Stimulated activated CD4-positive, alpha-beta T cell treated with anti-CD3 and anti-CD28 coated beads, Interleukin-4, amount 100 ng/mL, for 24 hours (primary cell): ENCODE data around the gene TMEM106C.

ENCODE experiments used
- DNase-seq: peaks from one replicate; pipeline ENCODE4 v3.0.0-alpha.2; 2020

Gene TMEM106C

DNA sequence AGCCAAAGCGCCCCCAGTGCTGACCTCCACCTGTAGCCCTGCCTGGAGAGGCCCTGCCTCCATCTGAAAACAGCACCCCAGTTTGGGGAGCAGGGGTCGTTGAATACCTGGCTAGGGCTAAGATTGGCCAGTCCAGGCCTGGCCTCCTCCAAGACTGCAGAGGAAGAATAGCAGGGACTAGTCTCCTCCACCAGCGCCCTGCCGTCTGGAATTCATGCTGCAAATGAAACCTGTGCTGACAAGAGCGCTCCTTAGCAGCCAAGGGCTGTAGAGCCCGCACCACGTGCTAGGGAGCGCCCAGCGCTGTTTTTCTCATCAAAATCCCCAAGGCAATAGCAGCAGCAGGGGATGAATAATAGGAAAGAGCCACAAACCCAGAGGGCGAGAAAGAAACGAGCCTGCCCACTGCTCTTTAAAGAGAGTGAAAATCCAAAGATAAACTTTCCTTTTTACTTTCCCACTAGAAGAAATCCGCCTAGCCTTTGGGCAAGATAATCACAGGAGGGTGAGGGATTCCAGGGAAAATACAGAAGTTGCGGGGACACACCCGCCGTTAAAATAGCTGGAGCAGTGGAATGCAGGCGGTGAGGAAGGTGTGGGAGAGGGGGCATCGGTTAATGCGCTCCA is 37.6 kb downstream of the TMEM106C start:
- no peak for DNase-seq

DNA sequence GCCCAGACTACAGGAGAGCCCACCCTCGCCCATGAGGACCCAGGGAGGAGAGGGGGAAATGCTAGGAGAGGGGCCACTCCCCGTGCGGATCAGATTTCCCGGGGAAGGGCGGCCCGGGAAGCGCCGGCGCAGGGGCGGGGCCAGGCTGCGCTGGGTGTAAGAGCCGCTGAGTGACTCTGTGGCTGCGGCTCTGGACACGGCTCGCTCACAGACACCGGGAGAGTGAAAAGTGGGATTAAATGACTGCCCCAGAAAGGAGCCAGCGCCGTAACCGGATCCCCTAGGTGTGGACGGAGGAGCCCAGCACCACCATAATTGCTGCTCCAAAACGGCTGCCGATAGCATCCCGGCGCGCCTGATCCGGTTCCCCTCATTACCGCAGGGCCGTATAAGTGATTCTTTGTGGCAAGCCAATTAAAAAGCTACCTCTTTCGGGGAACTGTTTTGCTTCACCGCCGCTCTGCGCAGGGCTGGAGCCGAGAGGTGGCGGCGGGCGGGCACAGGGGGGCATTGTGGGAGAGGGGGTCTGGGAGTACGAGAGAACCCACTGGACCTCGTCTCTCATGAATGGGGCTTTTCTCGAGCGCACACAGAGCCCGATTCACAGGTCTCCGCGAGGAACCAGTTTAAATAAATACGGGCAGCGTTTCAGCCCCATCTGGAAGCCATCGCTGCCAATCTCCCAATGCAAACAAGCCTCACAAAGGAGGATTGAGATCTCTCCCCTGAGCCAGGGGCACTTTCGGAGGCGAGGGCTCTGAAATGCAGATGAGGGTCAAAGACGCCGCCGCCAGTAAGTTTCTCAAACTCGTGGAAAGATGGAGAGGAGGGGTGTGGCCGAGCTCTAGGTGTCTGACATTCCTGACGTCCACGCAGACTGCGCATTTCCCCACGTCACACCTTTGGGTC is 38.4 kb downstream of the TMEM106C start:
- DNase-seq = no peak

DNA sequence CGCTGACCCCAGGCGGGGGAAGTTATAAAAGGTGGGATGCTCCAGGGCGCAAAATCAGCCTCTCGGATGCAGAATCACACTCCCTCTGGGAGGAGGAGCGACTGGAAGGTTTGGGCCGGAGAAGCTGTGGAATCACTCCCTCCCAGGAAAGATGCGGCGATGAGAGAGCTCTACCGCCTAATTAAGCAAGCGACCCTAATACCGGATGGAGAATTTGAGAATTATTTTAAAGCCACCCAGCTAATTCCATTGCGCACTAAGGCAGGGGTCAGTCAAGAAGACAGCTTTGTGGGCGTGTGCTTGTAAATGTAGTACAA is 39.0 kb downstream of the TMEM106C start:
- no peak for DNase-seq

DNA sequence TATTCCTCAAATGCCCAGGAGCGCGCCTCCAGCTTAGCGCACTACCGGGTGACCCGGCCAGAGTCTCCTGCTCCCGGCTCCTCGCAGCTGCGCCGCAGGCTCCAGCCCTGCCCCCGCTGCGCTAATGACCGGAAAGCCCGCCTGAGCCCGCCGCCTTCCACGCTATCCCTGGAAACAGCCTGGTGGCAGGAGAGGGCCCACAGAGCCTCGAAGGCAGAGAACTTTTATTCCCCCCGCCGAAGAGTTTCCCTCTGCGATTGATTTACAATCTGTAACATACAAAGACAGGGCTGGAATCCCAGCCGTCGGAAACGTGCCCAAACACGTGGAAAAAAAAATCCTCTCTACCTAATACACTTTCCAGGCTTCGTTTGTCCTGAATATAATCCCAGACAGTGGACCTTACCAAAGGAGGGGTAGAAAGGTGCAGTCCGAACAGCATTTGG is 39.4 kb downstream of the TMEM106C start:
- DNase-seq = no peak

DNA sequence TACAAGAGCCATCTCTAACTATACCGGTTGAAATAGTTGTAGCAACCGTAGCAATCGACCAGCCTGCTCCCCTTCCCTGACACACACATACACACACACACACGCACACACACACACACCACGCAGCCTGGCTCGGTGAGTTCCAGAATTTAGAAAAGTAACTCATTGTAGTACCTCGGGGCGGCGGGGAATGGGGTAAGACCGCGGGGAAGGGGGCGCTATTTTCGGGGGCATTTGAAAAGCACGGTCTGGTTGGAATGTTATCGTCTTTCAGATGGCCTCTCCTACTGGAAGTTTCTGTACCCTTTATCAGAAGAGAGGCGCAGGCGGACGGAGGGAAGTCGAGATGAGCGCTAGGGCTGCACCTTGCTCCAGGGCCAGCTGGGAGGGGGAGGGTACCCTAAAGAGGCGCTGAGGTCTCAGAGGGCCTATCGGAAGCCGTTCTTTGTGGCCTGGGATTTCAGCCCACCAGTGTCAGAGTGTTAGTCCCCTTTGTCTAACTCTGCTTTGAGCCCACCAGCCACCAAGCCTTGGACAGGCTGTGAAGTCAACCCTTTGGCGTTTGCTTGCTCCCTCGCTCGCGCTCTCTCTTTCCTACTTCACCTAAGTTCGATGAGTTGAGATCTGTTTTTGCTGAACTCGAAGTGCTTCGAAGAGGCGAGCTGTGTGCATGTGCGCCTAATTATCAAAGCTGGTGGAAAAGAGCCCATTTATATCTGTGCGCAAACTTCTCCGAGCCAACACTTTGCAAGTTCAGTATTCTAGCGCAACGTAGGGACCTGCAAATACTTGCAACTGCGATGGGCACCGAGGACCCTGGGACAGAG is 40.0 kb downstream of the TMEM106C start:
- no peak for DNase-seq

DNA sequence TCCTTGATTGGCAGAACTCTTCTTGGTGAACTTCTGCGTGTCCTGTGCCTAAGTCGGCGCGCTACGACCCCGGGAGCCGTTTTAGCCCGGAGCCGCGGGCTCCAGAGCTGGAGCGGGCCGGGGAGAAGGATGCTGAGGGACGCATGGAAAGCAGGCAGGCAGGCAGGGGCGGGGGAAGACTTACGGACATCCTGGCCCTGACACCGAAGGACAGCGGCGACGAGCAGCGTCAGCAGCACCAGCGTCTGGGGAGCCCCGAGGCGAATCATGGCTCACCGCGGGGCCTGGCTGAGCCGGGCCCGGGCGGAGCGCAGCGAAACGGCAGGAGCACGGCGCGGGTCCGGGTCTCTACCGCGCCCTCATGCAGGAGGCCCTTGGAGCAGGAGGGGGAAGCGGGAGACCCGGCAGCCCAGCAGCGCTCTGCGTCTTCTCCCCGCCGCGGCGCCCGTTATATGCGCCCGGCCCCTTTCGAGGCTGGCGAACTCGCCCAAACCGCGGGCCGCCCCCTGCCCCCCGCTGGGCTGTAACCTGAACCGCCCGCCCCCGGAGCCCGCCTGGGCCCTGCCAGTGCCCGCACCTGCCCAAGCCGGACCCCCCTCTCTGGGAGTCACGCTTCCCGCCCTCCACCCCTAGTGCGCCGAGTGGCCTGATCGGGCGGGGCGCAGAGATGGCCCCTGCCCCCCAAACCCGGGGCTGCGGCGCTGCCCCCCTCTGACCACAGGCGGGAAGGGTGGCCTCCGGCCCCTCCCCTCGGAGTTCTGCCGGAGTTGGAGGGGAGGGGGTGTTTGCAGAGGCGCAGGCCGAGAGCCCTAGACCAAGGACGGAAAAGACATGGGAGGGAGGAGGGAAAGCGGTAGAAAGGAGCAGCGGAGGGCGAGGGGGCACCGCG is 40.9 kb downstream of the TMEM106C start, which contains the start of gene COL2A1:
TSS of gene COL2A1 (minus strand) at position 424 of the 889 bp plus-strand sequence. CDS start at position 269, 155 bp downstream.
- DNase-seq = peak; percentile 15

DNA sequence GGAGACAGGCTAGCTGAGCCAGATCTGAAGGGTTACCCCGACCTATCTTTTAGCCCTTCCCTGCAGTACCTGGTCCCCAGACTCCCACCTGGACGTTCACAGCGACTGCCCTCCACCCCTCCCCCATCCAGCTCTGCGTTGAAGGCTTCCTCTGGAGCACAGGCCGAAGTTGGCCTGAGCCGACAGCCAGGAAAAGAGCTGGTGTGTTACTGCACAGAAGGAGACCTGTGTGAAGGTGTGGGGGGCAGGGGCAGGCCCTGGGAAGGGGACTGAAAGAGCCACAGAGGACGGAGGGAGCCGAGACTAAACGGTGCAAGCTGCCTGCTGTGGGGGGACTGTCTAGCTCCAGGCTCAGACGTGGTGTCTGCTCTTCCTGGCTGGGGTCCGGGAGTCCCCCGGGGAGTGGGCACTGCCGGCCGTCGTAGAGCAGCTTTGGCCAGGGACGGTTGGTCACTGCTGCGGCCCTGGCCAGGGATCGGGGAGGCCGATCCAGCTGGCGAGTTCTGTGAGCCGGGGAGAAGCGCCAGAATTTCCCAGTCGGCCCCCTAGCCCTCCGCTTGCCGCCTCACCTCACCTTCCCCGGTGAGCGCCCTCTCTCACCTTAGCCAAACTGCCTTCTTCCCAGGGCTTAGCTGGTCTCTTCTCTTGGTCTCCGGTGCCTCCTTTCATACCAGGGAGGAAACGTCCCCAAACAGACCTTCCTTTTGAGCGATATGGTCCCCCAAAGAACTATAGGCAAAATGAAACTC is 41.8 kb downstream of the TMEM106C start:
- no peak for DNase-seq

DNA sequence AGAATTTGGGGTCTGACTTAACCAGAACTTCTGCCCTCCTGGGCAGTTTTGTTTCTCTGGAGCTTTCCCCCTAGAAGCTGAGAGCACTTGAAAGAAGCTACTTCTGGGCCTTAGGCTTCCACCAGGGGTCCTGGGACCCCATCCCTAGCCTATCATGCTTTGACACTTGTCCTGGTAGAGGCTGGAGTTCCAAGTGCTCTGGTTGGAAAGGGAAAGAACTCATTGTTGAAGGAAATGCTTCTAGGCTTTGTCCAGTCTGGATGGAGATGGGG is 42.3 kb downstream of the TMEM106C start:
- DNase-seq = no peak

DNA sequence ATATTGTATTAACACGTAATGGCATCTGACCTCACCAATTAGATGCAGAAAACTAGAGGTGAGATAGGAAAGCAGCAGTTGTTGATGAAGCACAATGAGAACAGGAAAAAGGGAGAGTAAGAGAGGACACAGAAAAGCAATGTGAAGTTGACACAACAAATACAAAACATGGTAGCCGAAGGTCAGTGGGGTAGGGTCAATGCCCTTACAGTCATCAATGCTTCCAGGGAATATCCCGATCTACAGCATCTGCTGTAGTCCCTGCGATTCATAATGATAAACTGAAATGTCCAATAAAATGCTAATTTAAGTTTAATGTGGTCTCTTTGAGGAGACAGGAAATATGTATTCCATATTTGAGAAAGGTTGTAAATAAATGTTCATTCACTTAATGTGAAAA is 43.8 kb downstream of the TMEM106C start:
- no peak for DNase-seq

DNA sequence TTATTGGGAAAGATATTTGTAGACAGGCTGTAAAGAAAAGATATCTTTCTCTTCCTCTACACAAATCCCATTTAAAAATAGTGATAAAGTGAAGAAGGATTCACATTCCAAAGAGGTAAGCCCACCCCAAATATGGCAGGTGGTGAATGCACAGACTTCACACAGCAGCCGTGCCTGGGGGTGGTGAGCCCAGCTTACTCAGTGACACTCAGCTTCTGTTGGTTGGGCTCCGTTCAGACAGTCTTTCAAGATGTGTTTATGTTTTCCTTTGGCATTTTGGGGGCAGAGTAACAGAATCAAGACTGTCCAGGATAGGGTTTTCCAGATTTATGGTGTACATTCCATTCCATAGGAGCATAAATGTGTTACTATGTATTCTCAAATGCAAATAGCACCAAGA is 45.0 kb downstream of the TMEM106C start:
- no peak for DNase-seq

DNA sequence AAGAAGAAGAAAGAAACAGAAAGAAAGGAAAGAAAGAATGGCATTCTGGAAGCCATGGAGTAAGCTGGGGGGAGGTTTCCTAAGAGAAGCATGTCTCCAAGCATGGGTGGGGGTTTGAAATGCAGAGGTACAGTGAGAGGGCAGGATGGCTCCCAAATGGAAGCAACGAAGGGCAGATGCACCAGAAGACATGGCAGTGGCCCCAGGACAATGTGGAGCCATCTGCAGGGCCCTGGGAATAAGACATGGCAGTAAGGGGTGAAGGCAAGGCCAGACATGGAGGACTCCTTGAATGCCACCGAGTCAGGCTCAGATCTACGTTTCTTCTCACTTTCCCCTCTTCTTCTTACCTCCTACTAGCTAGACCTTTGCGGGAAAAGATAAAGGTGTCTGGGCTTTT is 45.6 kb downstream of the TMEM106C start:
- no peak for DNase-seq

DNA sequence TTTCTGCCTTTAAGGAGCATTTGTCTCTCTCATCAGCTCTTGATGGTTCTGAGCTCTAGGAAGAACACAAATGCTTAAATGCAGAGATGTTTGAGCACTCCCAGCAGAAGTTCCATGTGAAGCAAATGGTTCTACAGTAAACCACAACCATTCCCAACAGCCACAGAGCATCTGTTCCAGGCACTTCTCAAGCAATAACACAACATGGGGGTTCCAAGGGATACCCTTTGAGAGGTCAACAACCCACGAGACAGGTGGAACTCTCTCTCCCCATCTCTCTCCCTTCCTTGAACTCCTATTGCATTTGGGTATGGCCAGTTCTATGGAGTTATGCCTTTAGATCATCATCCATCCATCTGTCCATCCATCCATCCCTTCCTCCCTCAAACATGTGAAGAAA is 46.1 kb downstream of the TMEM106C start:
- no peak for DNase-seq

DNA sequence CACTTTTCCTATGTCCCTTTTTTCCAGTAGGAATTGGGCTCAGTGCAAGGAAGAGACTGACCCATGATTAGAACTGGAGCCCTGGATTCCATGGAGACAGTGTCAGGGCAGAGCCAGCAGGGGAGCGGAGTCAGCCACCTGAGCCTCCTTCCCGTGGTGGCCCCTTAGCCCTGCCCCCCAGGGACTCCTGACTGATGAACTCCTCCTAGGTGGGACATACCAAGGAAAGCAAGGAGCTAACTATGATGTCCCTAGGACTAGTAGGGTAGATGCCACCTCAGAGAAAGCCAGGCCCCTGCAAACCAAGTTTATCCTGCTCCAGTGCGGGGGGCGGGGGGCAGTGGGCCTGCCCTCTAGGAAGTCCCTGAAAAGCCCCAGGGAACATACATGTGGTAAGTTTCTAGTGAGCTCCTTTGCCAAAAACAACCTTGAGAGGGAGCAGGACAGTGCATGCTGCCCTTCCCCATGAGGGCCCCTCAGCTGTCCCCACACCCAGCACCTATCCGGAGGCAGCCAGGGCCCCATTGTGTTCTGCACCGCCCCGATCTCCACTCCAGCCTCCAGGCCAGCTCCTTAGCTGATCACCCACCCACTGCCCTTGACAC is 47.1 kb downstream of the TMEM106C start:
- DNase-seq = no peak

DNA sequence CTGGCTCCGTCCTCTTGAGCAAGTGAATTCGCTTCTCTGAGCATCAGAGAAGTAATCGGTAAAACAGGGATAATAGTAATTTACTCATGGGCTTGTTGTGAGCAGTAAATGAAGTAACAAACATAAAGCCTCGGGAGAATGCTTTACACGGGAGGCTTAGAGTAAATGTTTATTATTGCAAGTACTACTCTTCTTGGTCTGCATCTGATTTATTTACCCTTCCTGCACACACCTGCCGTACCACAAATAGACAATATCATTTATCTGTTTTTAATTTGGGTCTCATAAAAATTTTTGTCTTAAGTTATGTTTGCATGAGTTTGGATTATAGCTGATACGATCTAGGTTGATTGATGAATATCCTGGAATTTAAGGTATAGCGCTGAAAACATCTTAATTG is 48.7 kb downstream of the TMEM106C start:
- no peak for DNase-seq

DNA sequence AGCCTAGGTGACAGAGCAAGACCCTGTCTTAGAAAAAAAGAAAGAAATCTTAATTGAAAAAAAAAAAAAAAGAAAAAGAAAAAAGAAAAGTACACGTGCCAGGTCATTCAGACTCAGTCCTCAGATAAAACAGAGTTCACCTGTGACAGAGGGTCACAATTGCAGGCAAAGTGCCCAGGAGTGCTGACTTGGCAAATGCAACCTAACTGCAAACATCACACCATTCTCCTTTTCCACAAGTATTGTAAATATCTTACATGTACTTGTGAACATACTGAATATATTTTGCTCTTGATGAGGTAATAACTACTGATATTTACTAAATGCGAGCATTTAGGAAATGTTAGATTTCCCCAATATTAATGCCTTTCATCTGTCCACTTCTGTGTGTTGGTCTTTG is 49.9 kb downstream of the TMEM106C start:
- no peak for DNase-seq

DNA sequence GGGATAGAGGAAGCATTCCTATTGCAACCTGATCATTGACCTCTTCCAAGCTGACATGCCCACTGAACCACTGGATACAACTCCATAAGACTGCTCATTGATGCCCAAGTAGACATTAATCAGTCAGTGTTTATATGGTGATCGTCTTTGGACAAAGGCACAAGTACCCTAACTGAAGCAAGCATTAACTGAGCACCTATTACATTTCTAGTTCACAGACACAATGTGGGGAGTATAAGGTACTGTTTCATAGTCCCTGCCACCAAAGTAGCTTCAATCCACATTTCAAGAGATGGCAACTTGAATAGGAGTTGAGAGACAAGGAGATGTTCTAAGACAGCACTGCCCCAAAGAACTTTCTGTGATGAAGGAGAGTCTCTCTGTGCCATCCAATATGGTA is 51.7 kb downstream of the TMEM106C start:
- DNase-seq = no peak

DNA sequence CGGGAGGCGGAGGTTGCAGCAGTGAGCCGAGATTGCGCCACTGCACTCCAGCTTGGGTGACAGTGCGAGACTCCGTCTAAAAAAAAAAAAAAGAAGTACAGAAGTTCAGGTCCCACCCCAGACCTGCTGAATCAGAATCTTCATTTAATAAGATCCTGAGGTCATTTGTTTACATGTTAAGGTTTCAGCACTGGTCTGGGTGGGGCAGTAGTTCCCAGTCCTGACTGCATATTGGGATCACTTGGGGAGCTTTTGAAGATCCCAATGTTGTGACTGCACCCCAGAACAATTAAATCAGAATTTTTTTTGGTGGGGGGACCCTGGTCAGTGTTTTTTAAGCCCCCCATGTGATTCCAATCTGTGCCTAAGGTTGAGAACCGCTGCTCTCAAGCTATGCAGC is 52.6 kb downstream of the TMEM106C start:
- no peak for DNase-seq

DNA sequence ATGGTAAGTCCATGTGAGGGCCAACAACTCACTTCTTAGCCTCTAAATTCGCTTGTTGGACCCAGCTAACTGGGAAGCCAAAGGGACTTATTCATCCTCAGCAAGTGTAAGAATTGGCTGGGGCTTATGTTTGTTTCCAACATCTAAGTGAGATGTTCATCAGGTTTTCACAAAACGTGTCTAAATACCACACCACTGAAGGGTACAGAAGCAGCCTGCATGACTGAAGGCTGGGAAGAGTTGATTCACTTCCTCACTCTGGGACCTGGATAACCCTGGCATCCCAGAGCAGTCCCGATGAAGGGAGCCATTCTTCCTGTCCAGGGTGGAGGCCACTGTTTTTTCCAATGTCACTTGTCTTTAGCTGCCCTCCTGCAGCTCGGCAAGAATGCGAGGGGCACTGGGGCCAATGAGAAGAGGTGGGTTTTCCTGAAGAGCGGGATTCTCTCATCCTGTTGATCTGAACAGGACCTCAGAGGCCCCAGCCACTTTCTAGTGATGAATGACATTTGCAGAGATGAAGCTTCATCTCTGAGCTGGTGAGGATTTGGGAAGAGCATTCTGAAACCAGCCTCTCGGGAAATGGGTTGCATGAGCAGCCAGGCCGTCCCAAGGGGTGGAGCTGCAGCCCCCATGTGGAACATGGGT is 53.1 kb downstream of the TMEM106C start:
- no peak for DNase-seq

DNA sequence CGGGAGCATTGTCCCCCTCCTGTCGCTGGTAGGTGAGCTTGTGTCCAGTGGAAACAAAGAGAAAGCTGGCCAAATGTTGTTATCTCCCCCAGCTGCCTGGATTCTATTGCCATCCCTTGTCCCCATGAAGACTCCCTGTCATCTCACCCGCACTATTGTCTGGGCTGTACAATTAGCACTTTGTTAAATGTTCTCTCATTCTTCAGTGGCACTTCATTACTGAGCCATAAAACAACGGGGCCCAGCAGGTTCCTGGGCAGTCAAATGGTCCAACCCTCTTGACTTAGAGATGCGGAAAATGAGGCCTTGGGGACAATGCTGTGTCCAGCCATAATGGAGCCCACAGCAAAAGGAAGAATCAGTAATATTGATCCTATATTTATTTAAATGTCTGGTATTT is 54.1 kb downstream of the TMEM106C start:
- no peak for DNase-seq

DNA sequence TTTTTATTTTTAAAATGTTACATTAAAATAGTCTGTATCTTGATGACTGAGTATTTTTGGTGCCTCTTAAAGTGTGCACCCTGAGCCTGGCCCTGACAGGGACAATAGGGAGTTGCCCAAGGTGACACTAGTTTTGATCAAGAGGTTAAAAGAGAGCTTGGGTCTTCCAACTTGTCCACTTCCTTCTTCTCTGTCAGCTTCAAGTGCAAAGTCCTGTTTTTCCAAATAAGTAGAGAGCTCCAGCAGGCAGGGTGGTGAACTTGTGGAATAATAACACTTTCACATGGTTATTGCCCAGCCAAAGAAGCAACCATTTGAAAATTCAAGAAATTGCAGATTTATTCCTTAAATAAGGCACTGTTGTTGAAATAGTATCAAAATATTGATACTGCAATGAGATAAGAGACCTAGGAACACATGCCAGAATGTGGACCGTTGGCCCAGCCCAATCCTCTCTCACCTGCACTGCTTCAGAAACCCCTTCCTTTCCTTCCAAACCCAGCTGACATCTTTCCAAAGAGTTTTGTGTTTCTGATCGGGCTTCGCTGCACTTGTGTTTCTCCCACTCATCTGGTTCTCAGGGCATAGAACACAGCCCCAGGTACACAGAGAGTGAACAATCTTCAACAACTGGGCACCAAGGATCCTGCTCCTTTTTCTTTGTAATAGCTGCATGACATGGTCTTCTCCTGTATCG is 54.7 kb downstream of the TMEM106C start:
- no peak for DNase-seq
